Subcutaneous adipose tissue (tissue), 4 donors: ENCODE measurements around the gene PRKAG2. TPM values are rescaled to one million over a fixed set of nuclear protein-coding genes. Genes with fewer than 3 reads are reported as not detected.

Source experiments
- CTCF ChIP-seq: fragments of 450-650 bp; IDR thresholded peaks from one replicate; pipeline ENCODE4 v1.5.1; 2016; ENCODE audit warnings: low read depth, mild to moderate bottlenecking, control low read depth, antibody characterized with exemption, moderate library complexity
- total RNA-seq, 4 donors: library from RNA; depleted of rRNA; stranded (reverse); fragments of >200 nt; gene quantifications; one replicate each; pipeline ENCODE4 v1.1.0, GENCODE V29; 2016

The PRKAG2 gene
- total RNA-seq, 4 donors from 2014 or later, result 47.1 to 77.6 (median 67.6) TPM

GRCh38 chr7:151728286-151728660, 148.6 kb downstream of the PRKAG2 start:
- no peak for TF ChIP-seq CTCF

GRCh38 chr7:151727579-151728285, 149.2 kb downstream of the PRKAG2 start:
- TF ChIP-seq CTCF, result no peak

- no peak for TF ChIP-seq CTCF
These were observed 150.0 kb downstream of the PRKAG2 start for GRCh38 chr7:151726652-151727578.

GRCh38 chr7:151725844-151726651, 150.9 kb downstream of the PRKAG2 start:
- no peak for TF ChIP-seq CTCF

- TF ChIP-seq CTCF, result no peak
These were observed 151.9 kb downstream of the PRKAG2 start for GRCh38 chr7:151724920-151725584.

GRCh38 chr7:151724250-151724915, 152.5 kb downstream of the PRKAG2 start:
- no peak for TF ChIP-seq CTCF
